ENCODE results near the gene TSPAN14.
A peak's percentile ranks its signal among the peaks of the same experiment; 100 is the strongest.

- TF ChIP-seq CTCF (IDR thresholded peaks at IDR 0.05; ENCODE audit: low read length) = peak; percentile 46
- TF ChIP-seq EZH2 (IDR thresholded peaks at IDR 0.05; ENCODE audit: borderline replicate concordance, low read length) = no peak
Measured at GRCh38 chr10:80530251-80530650, 76.1 kb downstream of the TSPAN14 start.

Data from OCI-LY1 (cell line).